Kidney (tissue), 14 donors: ENCODE measurements around the gene KIF26B. TPM values are rescaled to one million over a fixed set of nuclear protein-coding genes. Genes with fewer than 3 reads are reported as not detected.
"Not testable (repeated sequence)": the region's sequence is repeated elsewhere in the genome, so short reads cannot be mapped to it uniquely, and the experiment has no call there.

Experiments used
- DNase-seq, 5 donors: peaks; one replicate each; pipeline ENCODE4 v3.0.0-alpha.2; 2013 to 2020
- FAIRE-seq: peaks from 2 replicates; lab custom pipeline; 2012; peaks lifted over from hg19 to GRCh38; lab: Jason Lieb, UNC
- H3K27ac ChIP-seq, 2 donors: one replicate each; pipeline ENCODE4 v1.7.0; 2013; ENCODE audit warnings: low read depth in 2 of 2, low read length in 2 of 2, inconsistent platforms in 1 of 2
- H3K27me3 ChIP-seq: one replicate; pipeline ENCODE4 v1.7.1; 2013; ENCODE audit warnings: low read length, inconsistent platforms; ENCODE audit not compliant: control insufficient read depth, insufficient read depth
- H3K36me3 ChIP-seq, 3 donors: one replicate each; pipeline versions ENCODE4 v1.7.0 to v1.7.1; 2013; ENCODE audit warnings: low read length in 3 of 3, control low read depth in 1 of 3, inconsistent platforms in 1 of 3; ENCODE audit not compliant: insufficient read depth in 3 of 3, control insufficient read depth in 2 of 3
- H3K4me1 ChIP-seq, 3 donors: one replicate each; pipeline versions ENCODE4 v1.7.0 to v1.7.1; 2013; ENCODE audit warnings: low read length in 3 of 3, inconsistent platforms in 1 of 3, low read depth in 1 of 3; ENCODE audit not compliant: control insufficient read depth in 2 of 3, insufficient read depth in 2 of 3
- H3K4me3 ChIP-seq, 3 donors: one replicate each; pipeline versions ENCODE4 v1.7.0 to v1.8.1; 2013; ENCODE audit warnings: low read length in 3 of 3, control low read depth in 1 of 3, inconsistent platforms in 1 of 3
- H3K9ac ChIP-seq, 3 donors: one replicate each; pipeline versions ENCODE4 v1.7.0 to v1.7.1; 2013; ENCODE audit warnings: low read length in 3 of 3, control low read depth in 1 of 3, inconsistent platforms in 1 of 3
- H3K9me3 ChIP-seq, 3 donors: one replicate each; pipeline versions ENCODE4 v1.7.0 to v1.7.1; 2013; ENCODE audit warnings: low read length in 3 of 3, control low read depth in 1 of 3, inconsistent platforms in 1 of 3; ENCODE audit not compliant: control insufficient read depth in 2 of 3, insufficient read depth in 1 of 3
- CTCF ChIP-seq: IDR thresholded peaks from 3 replicates; pipeline ENCODE4 v1.5.1; 2012; ENCODE audit warnings: mild to moderate bottlenecking, moderate library complexity, borderline replicate concordance; ENCODE audit not compliant: insufficient read depth; ENCODE audit errors: extremely low read depth
- intact Hi-C: fragments of 100-400 bp; cut with DNase I; formaldehyde crosslinking; loops from one replicate; pipeline ENCODE4 v1.11.1; 2022
- polyA plus RNA-seq: library from polyadenylated mRNA; stranded (reverse); fragments of 350-450 nt; fragmentation: Illumina TruSeq; extraction: RNeasy Lipid Tissue Mini Kit (QIAGEN cat#74804); gene quantifications from one replicate; pipeline ENCODE4 v1.2.3, GENCODE V29; 2014; ENCODE audit warnings: low read depth, low replicate concordance; ENCODE audit not compliant: insufficient read depth
- total RNA-seq: library from RNA; stranded (reverse); fragmentation: NEBNext Ultra II Directional; extraction: Animal tissue kit (Norgen Biotek cat#: 25700); gene quantifications from one replicate; pipeline ENCODE4 v1.2.1, GENCODE V29; 2021
- donor health status: control.
- donor health status: control.
- donor health status: control.
- donor health status: control.
- donor health status: control.
- donor health status: DM: yes; HTN: yes; CAD: no.
- donor health status: Normal renal cell carcinoma (clear cell type).

The KIF26B gene
- total and polyA plus RNA-seq, 2 donors from 2014 or later = 0.52 to 10.7 TPM

DNA sequence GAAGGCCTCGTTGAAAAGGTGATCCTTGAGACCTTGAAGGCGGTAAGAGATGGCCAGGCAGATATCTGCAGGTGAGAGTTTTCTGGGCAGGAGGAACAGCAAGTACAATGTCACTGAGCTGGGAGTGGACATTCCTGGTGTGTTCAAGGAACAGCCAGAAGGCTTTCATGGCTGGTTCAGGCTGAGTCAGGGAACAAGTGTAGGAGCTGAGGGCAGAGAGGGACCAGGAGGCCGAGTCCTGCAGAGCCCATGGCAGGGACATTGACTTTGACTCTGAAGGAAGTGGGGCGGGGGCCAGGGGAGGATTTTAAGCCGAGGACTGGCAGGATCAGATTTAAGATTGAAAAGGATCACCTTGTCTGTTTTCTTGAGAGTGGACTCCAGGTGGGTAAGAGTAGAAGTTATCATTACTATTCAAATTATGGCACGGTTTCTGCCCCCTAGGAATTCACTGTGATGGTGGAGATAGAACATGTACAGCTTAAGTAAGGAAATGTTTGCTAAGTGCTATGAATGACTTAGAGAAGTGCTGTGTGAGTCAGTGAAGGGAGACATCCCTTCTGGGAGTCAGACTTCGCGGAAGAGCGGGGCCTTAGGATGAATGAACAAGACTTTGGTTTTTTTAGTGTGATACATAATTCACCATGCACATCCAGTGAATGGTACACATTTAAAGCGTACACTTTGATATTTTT, 202.3 kb downstream of the KIF26B start:
- no peak overlapping the region for H3K4me3 ChIP-seq
- H3K36me3 ChIP-seq = no peaks in the 10 kb centered on the region
- intact Hi-C loops = no loop called here
- H3K4me1 ChIP-seq = no peaks in the 10 kb centered on the region
- no peak for TF ChIP-seq CTCF
- H3K27ac ChIP-seq = no peak overlapping the region
- H3K9ac ChIP-seq = no peak overlapping the region
- H3K9me3 ChIP-seq = no peaks in the 10 kb centered on the region
- no peak for FAIRE-seq
- peak in 3 of 5 donors; percentile 48 to 90 (median 82) for DNase-seq
- H3K27me3 ChIP-seq = no peaks in the 10 kb centered on the region

GRCh38 chr1:245359101-245359680, 204.4 kb downstream of the KIF26B start:
- H3K9ac ChIP-seq, FAIRE-seq, H3K9me3 ChIP-seq, intact Hi-C loops, H3K4me1 ChIP-seq, H3K27ac ChIP-seq, H3K27me3 ChIP-seq, H3K36me3 ChIP-seq, H3K4me3 ChIP-seq: not testable (repeated sequence)
- peak in 1 of 5 donors; percentile 12 for DNase-seq

- Histone ChIP-seq H3K9ac (no peak overlapping the region), H3K27ac (no peak overlapping the region), H3K36me3 (no peaks in the 10 kb centered on the region), H3K27me3 (no peaks in the 10 kb centered on the region), H3K4me3 (no peak overlapping the region), H3K4me1 (no peaks in the 10 kb centered on the region), H3K9me3 (no peaks in the 10 kb centered on the region)
- peak in 3 of 5 donors; percentile 52 to 71 (median 63) for DNase-seq
- no peak for FAIRE-seq
- intact Hi-C loops = no loop called here
- TF ChIP-seq CTCF = no peak
Observed at GRCh38 chr1:245361065-245361464, 206.3 kb downstream of the KIF26B start.

DNA sequence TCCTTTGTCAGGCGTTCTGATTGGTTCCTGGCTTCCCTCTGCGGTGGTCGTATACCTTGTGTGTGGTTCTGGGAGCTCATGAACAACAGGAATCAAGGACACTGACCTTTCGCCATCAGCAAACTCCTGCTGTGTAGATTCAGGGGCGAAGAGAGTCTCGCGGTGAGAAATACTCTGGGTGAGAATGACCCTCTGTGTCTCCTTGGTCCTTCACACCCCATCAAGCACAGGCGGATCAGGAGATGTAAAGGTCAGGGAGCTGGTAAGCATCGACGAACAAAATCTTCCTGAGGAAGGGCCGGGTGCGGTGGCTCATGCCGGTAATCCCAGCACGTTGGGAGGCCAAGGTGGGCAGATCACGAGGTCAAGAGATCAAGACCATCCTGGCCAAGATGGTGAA, 207.2 kb downstream of the KIF26B start:
- peak in 1 of 5 donors; percentile 33 for DNase-seq
- Histone ChIP-seq H3K9me3 (no peaks in the 10 kb centered on the region), H3K36me3 (no peaks in the 10 kb centered on the region), H3K9ac (no peak overlapping the region), H3K4me1 (no peaks in the 10 kb centered on the region), H3K27me3 (no peaks in the 10 kb centered on the region), H3K27ac (no peak overlapping the region), H3K4me3 (no peak overlapping the region)
- TF ChIP-seq CTCF = no peak
- FAIRE-seq = no peak
- intact Hi-C loops = no loop called here
